ENCODE data around the gene RIMKLA.

- TF ChIP-seq, protein P1, sequence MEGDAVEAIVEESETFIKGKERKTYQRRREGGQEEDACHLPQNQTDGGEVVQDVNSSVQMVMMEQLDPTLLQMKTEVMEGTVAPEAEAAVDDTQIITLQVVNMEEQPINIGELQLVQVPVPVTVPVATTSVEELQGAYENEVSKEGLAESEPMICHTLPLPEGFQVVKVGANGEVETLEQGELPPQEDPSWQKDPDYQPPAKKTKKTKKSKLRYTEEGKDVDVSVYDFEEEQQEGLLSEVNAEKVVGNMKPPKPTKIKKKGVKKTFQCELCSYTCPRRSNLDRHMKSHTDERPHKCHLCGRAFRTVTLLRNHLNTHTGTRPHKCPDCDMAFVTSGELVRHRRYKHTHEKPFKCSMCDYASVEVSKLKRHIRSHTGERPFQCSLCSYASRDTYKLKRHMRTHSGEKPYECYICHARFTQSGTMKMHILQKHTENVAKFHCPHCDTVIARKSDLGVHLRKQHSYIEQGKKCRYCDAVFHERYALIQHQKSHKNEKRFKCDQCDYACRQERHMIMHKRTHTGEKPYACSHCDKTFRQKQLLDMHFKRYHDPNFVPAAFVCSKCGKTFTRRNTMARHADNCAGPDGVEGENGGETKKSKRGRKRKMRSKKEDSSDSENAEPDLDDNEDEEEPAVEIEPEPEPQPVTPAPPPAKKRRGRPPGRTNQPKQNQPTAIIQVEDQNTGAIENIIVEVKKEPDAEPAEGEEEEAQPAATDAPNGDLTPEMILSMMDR (IDR thresholded peaks at IDR 0.05) = no peak
- TF ChIP-seq EP300 (IDR thresholded peaks at IDR 0.05) (no peak), POLR2A (IDR thresholded peaks at IDR 0.05) (no peak)
These were observed 59.3 kb downstream of the RIMKLA start for GRCh38 chr1:42439940-42440339.
